Measurements from ENCODE around the gene NR2F1-AS1. TPM values are rescaled to one million over a fixed set of nuclear protein-coding genes. Genes with fewer than 3 reads are reported as not detected.

NR2F1-AS1 gene
- polyA plus RNA-seq, 1 experiment: 29.9 TPM

- POLR2A ChIA-PET: interaction anchor here (1.3 to 1.5 kb wide), 3 partner anchors 12 to 18 kb away, joined by 4 to 7 read pairs (median 7); partner anchors contain the start of gene NR2F1
- H3K27ac ChIP-seq (ENCODE audit: low read depth, low read length): peak overlapping the region; percentile 65
- peak overlapping the region; percentile 34 for H3K4me3 ChIP-seq (ENCODE audit: low read depth, low read length)
- peaks cover 20% of the 10 kb centered on the region for H3K9me3 ChIP-seq (ENCODE audit: control insufficient read depth, insufficient read depth, low read length)
- CTCF ChIA-PET: interaction anchor here (0.9 to 4.0 kb wide), 5 partner anchors 8 to 200 kb away, joined by 3 to 21 read pairs (median 4); no protein-coding TSS in a partner anchor
- DNase-seq (ENCODE audit: low read depth, low spot score): no peak
- TF ChIP-seq, protein P1, sequence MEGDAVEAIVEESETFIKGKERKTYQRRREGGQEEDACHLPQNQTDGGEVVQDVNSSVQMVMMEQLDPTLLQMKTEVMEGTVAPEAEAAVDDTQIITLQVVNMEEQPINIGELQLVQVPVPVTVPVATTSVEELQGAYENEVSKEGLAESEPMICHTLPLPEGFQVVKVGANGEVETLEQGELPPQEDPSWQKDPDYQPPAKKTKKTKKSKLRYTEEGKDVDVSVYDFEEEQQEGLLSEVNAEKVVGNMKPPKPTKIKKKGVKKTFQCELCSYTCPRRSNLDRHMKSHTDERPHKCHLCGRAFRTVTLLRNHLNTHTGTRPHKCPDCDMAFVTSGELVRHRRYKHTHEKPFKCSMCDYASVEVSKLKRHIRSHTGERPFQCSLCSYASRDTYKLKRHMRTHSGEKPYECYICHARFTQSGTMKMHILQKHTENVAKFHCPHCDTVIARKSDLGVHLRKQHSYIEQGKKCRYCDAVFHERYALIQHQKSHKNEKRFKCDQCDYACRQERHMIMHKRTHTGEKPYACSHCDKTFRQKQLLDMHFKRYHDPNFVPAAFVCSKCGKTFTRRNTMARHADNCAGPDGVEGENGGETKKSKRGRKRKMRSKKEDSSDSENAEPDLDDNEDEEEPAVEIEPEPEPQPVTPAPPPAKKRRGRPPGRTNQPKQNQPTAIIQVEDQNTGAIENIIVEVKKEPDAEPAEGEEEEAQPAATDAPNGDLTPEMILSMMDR (IDR thresholded peaks at IDR 0.05; ENCODE audit: low read depth, low read length): no peak
- H3K27me3 ChIP-seq (ENCODE audit: control insufficient read depth, insufficient read depth, low read length): no peaks in the 10 kb centered on the region
Observed at GRCh38 chr5:93600409-93601070, 19.5 kb upstream of the NR2F1-AS1 start.

GRCh38 chr5:93599399-93600120 lies 18.5 kb upstream of the NR2F1-AS1 start:
- no peak for DNase-seq (ENCODE audit: low read depth, low spot score)
- POLR2A ChIA-PET: no interaction called here
- Histone ChIP-seq H3K9me3 (ENCODE audit: control insufficient read depth, insufficient read depth, low read length) (peaks cover 30% of the 10 kb centered on the region), H3K27ac (ENCODE audit: low read depth, low read length) (peak overlapping the region; percentile 75), H3K4me3 (ENCODE audit: low read depth, low read length) (peak overlapping the region; percentile 40), H3K27me3 (ENCODE audit: control insufficient read depth, insufficient read depth, low read length) (no peaks in the 10 kb centered on the region)
- TF ChIP-seq, protein P1 (IDR thresholded peaks at IDR 0.05; ENCODE audit: low read depth, low read length): no peak
- CTCF ChIA-PET: interaction anchor here (0.6 to 4.0 kb wide), 5 partner anchors 9 to 601 kb away, joined by 3 to 21 read pairs (median 3); no protein-coding TSS in a partner anchor

DNA sequence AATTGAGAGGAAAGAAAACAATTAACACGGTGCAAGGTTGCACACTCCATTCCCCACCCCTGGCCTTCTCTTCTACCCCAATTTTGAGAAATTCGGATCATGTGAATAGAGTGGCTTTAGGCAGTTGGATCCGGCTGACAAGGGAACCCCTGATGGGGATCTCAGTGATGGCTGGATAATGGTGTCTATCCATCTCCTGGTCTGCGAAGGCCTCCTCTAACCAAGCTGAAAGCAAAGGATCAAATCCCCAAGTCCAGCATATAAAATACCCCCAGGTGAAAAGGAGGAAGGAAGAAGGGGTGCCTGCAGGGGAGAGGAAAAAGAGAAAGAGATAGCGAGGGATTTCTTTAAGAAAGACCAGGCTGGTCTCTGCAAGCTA lies 18.0 kb upstream of the NR2F1-AS1 start:
- no peaks in the 10 kb centered on the region for H3K27me3 ChIP-seq (ENCODE audit: control insufficient read depth, insufficient read depth, low read length)

DNA sequence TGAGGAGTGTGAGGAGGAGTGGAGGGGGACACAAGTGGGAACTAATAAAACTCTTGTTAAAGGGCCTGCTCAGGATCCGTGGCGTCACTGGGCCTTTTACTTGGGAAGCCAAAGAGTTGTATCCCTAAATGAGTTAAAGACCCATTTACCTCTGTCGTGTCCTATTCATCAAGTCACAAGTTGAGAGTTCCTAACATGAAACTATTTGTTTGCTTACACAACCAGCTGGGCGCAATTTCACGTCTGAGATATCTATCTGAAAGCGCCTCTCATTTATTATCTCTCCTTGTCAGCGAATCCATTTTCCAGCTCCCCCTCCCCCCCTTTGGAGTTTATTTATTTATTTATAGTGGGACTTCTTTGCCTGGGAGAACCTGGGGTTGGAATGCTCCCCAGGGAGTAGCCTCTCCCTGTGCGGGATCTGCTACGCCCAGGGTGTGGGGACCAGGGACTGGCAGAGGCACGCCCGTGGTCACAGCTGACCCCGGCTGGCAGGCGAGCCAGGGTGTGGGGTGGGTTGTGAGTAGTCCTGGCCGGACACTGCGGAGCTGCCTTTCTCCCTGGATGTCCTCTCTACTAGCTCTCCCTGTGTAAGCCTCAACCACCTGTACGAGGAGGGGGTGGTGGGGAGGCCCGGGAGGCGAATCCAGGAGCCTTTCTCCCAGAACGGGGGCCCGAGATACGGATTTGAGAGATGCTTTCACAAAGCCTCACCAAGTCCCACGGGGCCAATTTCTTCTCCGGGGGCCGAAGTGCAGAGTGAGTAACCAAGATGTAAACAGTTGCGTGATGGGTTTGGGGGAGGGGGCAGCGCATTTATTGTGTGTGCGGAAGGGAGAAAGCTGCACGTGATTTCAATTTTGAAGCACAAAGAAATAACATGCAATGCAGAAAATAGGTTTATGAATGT lies 17.3 kb upstream of the NR2F1-AS1 start:
- peak overlapping the region; percentile 11 for H3K27ac ChIP-seq (ENCODE audit: low read depth, low read length)
- TF ChIP-seq, protein P1 (IDR thresholded peaks at IDR 0.05; ENCODE audit: low read depth, low read length): no peak
- no peak overlapping the region for H3K4me3 ChIP-seq (ENCODE audit: low read depth, low read length)
- no peak for DNase-seq (ENCODE audit: low read depth, low spot score)
- H3K27me3 ChIP-seq (ENCODE audit: control insufficient read depth, insufficient read depth, low read length): no peaks in the 10 kb centered on the region
- ChIA-PET CTCF (interaction anchor here (0.5 to 1.3 kb wide), 2 partner anchors 203 to 262 kb away, joined by 5 to 7 read pairs; no protein-coding TSS in a partner anchor), POLR2A (interaction anchor here (0.7 kb wide), 1 partner anchor 484 kb away, joined by 5 read pairs; no protein-coding TSS in a partner anchor)
- peaks cover 33% of the 10 kb centered on the region for H3K9me3 ChIP-seq (ENCODE audit: control insufficient read depth, insufficient read depth, low read length)

More for the DNA sequence above, 18.0 kb upstream of the NR2F1-AS1 start:
- peak overlapping the region; percentile 40 for H3K4me3 ChIP-seq (ENCODE audit: low read depth, low read length)
- peak overlapping the region; percentile 75 for H3K27ac ChIP-seq (ENCODE audit: low read depth, low read length)
- ChIA-PET POLR2A (no interaction called here), CTCF (interaction anchor here (0.5 to 0.6 kb wide), 3 partner anchors 178 to 601 kb away, joined by 3 to 7 read pairs (median 3); no protein-coding TSS in a partner anchor)
- DNase-seq (ENCODE audit: low read depth, low spot score): no peak
- peaks cover 30% of the 10 kb centered on the region for H3K9me3 ChIP-seq (ENCODE audit: control insufficient read depth, insufficient read depth, low read length)
- TF ChIP-seq, protein P1 (IDR thresholded peaks at IDR 0.05; ENCODE audit: low read depth, low read length): no peak
